PC-3 (cell line): ENCODE data around the gene SGTB. TPM values are rescaled to one million over a fixed set of nuclear protein-coding genes. Genes with fewer than 3 reads are reported as not detected.

Experiments
- ATAC-seq: fragments of 200-7000 bp; cut with Tn5 transposase; 2 replicates; pipeline ENCODE4 v1.9.1; 2020; ENCODE audit warnings: mild to moderate bottlenecking, moderate library complexity
- BruUV-seq: library from RNA; stranded (reverse); fragments of 400-500 nt; replicated peaks from 2 replicates; lab custom pipeline; 2021; lab: Mats Ljungman, UMichigan
- CTCF ChIA-PET: fragments of 300-600 bp; sonication (Branson Sonifier 250); formaldehyde crosslinking; loops from one replicate; lab custom pipeline; 2022; ENCODE audit warnings: antibody characterized with exemption; lab: Charles Lee
- POLR2A ChIA-PET: fragments of 300-600 bp; sonication (Branson Sonifier 250); formaldehyde crosslinking; loops from one replicate; lab custom pipeline; 2022; ENCODE audit warnings: antibody characterized with exemption; ENCODE audit not compliant: unreplicated experiment; lab: Charles Lee
- DNase-seq: peaks from one replicate; pipeline ENCODE4 v3.0.0-alpha.2; 2015
- H2AFZ ChIP-seq: fragments of 300-600 bp; sonication (generic); 2 replicates; pipeline ENCODE4 v1.6.0; 2016; ENCODE audit warnings: antibody characterized with exemption, low read length
- H3F3A ChIP-seq: fragments of 300-600 bp; sonication (generic); one replicate; pipeline ENCODE4 v1.6.0; 2017; ENCODE audit warnings: antibody characterized with exemption, low read length, control low read depth, mild to moderate bottlenecking; ENCODE audit not compliant: unreplicated experiment
- H3K27ac ChIP-seq: fragments of 300-600 bp; sonication (generic); 2 replicates; pipeline ENCODE4 v1.5.1; 2016; ENCODE audit warnings: mild to moderate bottlenecking, low read length
- H3K27me3 ChIP-seq: fragments of 300-600 bp; sonication (generic); 2 replicates; pipeline ENCODE4 v1.6.1; 2016; ENCODE audit warnings: low read length, mixed read lengths
- H3K36me3 ChIP-seq: fragments of 300-600 bp; sonication (generic); 2 replicates; pipeline ENCODE4 v1.6.1; 2016; ENCODE audit warnings: low read depth, mixed run types, low read length, mixed read lengths
- H3K4me1 ChIP-seq: fragments of 300-600 bp; sonication (generic); 2 replicates; pipeline ENCODE4 v1.5.1; 2016; ENCODE audit warnings: low read length; ENCODE audit not compliant: insufficient read depth
- H3K4me2 ChIP-seq: fragments of 300-600 bp; sonication (generic); 2 replicates; pipeline ENCODE4 v1.6.0; 2016; ENCODE audit warnings: low read length
- H3K4me3 ChIP-seq: fragments of 300-600 bp; sonication (generic); 2 replicates; pipeline ENCODE4 v1.5.1; 2016; ENCODE audit warnings: mild to moderate bottlenecking, low read length, mixed read lengths
- H3K79me2 ChIP-seq: fragments of 300-600 bp; sonication (generic); 2 replicates; pipeline ENCODE4 v1.6.1; 2017; ENCODE audit warnings: low read length, mixed read lengths
- H3K9ac ChIP-seq: fragments of 300-600 bp; sonication (generic); 2 replicates; pipeline ENCODE4 v1.6.0; 2016; ENCODE audit warnings: mild to moderate bottlenecking, low read length
- H3K9me2 ChIP-seq: fragments of 300-600 bp; sonication (generic); replicated peaks from 2 replicates; pipeline ENCODE4 v1.6.1; 2016; ENCODE audit warnings: mixed run types, low read length, mixed read lengths
- H3K9me3 ChIP-seq: fragments of 300-600 bp; sonication (generic); 2 replicates; pipeline ENCODE4 v1.6.1; 2016; ENCODE audit warnings: low read length, mixed read lengths
- H4K20me1 ChIP-seq: fragments of 300-600 bp; sonication (generic); 2 replicates; pipeline ENCODE4 v1.6.1; 2016; ENCODE audit warnings: low read length, mixed read lengths
- EZH2 ChIP-seq: fragments of 300-600 bp; sonication (generic); IDR thresholded peaks from one replicate; pipeline ENCODE4 v1.6.1; 2017; ENCODE audit warnings: antibody characterized with exemption, mild to moderate bottlenecking, low read length; ENCODE audit not compliant: unreplicated experiment
- EZH2phosphoT487 ChIP-seq: fragments of 300-600 bp; sonication (generic); IDR thresholded peaks from 2 replicates; pipeline ENCODE4 v1.6.1; 2018; ENCODE audit warnings: mild to moderate bottlenecking, antibody characterized with exemption, low read length, borderline replicate concordance
- intact Hi-C: fragments of 100-400 bp; cut with micrococcal nuclease; formaldehyde crosslinking; loops from 2 replicates; pipeline ENCODE4 v1.9.0; 2023
- total RNA-seq: library from RNA; depleted of rRNA; stranded (reverse); fragments of >200 nt; gene quantifications from 2 replicates; pipeline ENCODE4 v1.2.3, GENCODE V29; 2014
- TF ChIP-seq, protein P1 (sequence below): fragments of 300-600 bp; sonication (generic); conservative IDR thresholded peaks from 2 replicates; pipeline ENCODE4 v1.5.1; 2017; ENCODE audit warnings: antibody characterized with exemption, low read depth, mild to moderate bottlenecking, low read length

Gene SGTB
- total RNA-seq, 1 experiment from 2014 or later = 1.1 TPM

DNA sequence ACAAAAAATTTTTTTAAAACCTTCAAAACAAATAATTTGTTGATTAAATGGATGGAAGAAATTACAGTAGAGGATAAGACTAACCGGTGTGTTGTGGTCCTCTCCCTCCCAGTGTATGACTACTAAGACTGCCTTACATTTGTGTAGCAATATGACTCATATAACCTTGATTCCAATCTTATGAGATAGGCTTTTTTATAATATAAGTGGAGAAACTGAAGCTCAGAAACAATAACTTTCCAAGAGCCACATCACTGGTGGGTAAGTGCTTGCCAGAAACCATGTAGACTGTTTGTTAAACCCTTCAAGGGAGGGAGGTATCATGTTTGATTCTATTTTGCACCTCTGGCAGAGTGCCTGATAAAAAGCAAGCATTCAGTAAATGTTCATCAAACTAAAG is 47.6 kb upstream of the SGTB start:
- Histone ChIP-seq H3K36me3 (no peaks in the 10 kb centered on the region), H4K20me1 (no peaks in the 10 kb centered on the region), H3K9ac (no peak overlapping the region), H2AFZ (no peak overlapping the region), H3K4me1 (peaks cover 21% of the 10 kb centered on the region), H3K4me2 (peak overlapping the region; percentile 56), H3K79me2 (no peaks in the 10 kb centered on the region), H3K4me3 (no peak overlapping the region), H3K9me2 (no peaks in the 10 kb centered on the region), H3F3A (no peaks in the 10 kb centered on the region), H3K9me3 (no peaks in the 10 kb centered on the region), H3K27me3 (no peaks in the 10 kb centered on the region), H3K27ac (peak overlapping the region; percentile 69)
- DNase-seq (peak; percentile 67), ATAC-seq (peak; percentile 93)
- ChIA-PET CTCF (no interaction called here), POLR2A (interaction anchor here (0.6 kb wide), 1 partner anchor 41 kb away, joined by 4 read pairs; no protein-coding TSS in a partner anchor)
- TF ChIP-seq EZH2phosphoT487 (no peak), EZH2 (no peak)
- TF ChIP-seq, protein P1, sequence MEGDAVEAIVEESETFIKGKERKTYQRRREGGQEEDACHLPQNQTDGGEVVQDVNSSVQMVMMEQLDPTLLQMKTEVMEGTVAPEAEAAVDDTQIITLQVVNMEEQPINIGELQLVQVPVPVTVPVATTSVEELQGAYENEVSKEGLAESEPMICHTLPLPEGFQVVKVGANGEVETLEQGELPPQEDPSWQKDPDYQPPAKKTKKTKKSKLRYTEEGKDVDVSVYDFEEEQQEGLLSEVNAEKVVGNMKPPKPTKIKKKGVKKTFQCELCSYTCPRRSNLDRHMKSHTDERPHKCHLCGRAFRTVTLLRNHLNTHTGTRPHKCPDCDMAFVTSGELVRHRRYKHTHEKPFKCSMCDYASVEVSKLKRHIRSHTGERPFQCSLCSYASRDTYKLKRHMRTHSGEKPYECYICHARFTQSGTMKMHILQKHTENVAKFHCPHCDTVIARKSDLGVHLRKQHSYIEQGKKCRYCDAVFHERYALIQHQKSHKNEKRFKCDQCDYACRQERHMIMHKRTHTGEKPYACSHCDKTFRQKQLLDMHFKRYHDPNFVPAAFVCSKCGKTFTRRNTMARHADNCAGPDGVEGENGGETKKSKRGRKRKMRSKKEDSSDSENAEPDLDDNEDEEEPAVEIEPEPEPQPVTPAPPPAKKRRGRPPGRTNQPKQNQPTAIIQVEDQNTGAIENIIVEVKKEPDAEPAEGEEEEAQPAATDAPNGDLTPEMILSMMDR = no peak
- BruUV-seq = no TSS peak
- intact Hi-C loops = loop anchor here (2.0 to 10.0 kb wide), 2 partner anchors 71 to 375 kb away; partner anchors contain the start of gene SREK1

DNA sequence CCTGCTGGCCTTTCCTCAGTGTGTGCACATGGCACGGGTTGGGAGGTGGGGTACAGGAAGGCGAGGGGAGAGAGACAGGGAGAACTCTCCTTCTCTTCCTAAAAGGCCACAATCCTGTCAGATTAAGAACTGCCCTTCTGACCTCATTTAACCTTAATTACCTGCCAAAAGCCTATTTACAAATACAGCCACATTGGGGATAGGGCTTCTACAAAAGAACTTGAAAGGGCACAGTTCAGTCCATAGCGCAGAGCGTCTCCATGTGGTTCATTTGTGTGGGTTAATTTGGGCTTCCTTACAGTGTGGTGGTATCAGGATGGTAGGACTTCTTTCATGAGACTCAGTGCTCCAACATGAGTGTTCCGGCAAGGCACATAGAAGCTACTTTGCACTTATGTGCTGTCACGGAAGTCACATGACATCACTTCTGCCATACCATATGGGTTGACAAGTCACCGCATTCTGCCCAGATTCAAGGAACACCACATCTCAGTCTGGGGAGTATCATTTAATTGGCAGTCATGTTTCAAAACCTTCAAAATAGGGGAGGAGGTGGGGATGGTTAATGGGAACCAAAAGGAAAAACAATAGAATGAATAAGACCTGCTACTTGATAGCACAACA is 46.9 kb upstream of the SGTB start:
- ChIA-PET CTCF (no interaction called here), POLR2A (interaction anchor here (0.6 kb wide), 1 partner anchor 41 kb away, joined by 4 read pairs; no protein-coding TSS in a partner anchor)
- BruUV-seq = no TSS peak
- Histone ChIP-seq H3K36me3 (no peaks in the 10 kb centered on the region), H3F3A (no peaks in the 10 kb centered on the region), H3K9me2 (no peaks in the 10 kb centered on the region), H3K4me1 (peaks cover 21% of the 10 kb centered on the region), H2AFZ (no peak overlapping the region), H3K9ac (no peak overlapping the region), H3K9me3 (no peaks in the 10 kb centered on the region), H3K79me2 (no peaks in the 10 kb centered on the region), H3K27ac (peak overlapping the region; percentile 48), H3K4me2 (peak overlapping the region; percentile 22; the same call in 1 of the 2 replicates), H3K4me3 (no peak overlapping the region), H4K20me1 (no peaks in the 10 kb centered on the region), H3K27me3 (no peaks in the 10 kb centered on the region)
- TF ChIP-seq, protein P1 = no peak
- no peak for TF ChIP-seq EZH2
- ATAC-seq = no peak
- intact Hi-C loops = loop anchor here (2.0 to 10.0 kb wide), 2 partner anchors 72 to 376 kb away; partner anchors contain the start of gene SREK1
- DNase-seq = no peak

DNA sequence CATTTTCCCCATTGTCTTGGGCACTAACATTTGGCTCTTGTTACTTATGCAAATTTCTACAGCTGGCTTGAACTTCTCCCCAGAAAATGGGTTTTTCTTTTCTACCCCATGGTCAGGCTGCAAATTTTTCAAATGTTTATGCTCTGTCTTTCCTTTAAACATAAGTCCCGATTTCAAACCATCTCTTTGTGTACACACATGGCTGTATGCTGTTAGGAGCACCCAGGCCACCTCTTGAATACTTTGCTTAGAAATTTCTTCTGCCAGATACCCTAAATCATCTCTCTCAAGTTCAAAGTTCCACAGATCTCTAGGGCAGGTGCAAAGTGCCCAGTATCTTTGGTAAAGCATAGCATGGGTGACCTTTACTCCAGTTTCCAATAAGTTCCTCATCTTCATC is 45.7 kb upstream of the SGTB start:
- Histone ChIP-seq H3K79me2 (no peaks in the 10 kb centered on the region), H3K27me3 (no peaks in the 10 kb centered on the region), H3K9ac (no peak overlapping the region), H2AFZ (no peak overlapping the region), H3K27ac (no peak overlapping the region), H3K4me1 (peaks cover 21% of the 10 kb centered on the region), H3K9me2 (no peaks in the 10 kb centered on the region), H3F3A (no peaks in the 10 kb centered on the region), H3K36me3 (no peaks in the 10 kb centered on the region), H3K4me2 (no peak overlapping the region), H3K4me3 (no peak overlapping the region), H4K20me1 (no peaks in the 10 kb centered on the region), H3K9me3 (no peaks in the 10 kb centered on the region)
- CTCF ChIA-PET = no interaction called here
- ATAC-seq = no peak
- intact Hi-C loops = loop anchor here (10.0 kb wide), 1 partner anchor 377 kb away; the partner anchor contains the start of gene SREK1
- no peak for TF ChIP-seq EZH2
- TF ChIP-seq, protein P1 = no peak
- TF ChIP-seq EZH2phosphoT487 = no peak
- no peak for DNase-seq
- no TSS peak for BruUV-seq
- POLR2A ChIA-PET = no interaction called here
